Stomach (tissue), 19 donors: Measurements from ENCODE around the gene SRP19. TPM values are rescaled to one million over a fixed set of nuclear protein-coding genes. Genes with fewer than 3 reads are reported as not detected.

Source experiments
- DNase-seq, 2 donors: peaks; one replicate each; pipeline versions ENCODE4 v3.0.0 to v3.0.0-alpha.2; 2013 to 2019
- H3K27ac ChIP-seq, 5 donors: fragments of 200-600 bp in 4 of 5; sonication (generic) in 4 of 5; one replicate each; pipeline ENCODE4 v1.5.1; 2013 to 2019; ENCODE audit warnings: mild to moderate bottlenecking in 1 of 5, moderate library complexity in 1 of 5
- H3K27me3 ChIP-seq, 3 donors: fragments of 200-600 bp; sonication (generic); one replicate each; pipeline ENCODE4 v1.5.1; 2017 to 2019; ENCODE audit warnings: mixed run types in 1 of 3
- H3K36me3 ChIP-seq, 4 donors: fragments of 200-600 bp; sonication (generic); 1 replicate in 3 of 4; 2 replicates in 1 of 4; pipeline ENCODE4 v1.5.1; 2016 to 2019
- H3K4me1 ChIP-seq, 4 donors: fragments of 200-600 bp; sonication (generic); one replicate each; pipeline ENCODE4 v1.5.1; 2016 to 2019
- H3K4me3 ChIP-seq, 4 donors: fragments of 200-600 bp; sonication (generic) in 3 of 4; one replicate each; pipeline ENCODE4 v1.5.1; 2016 to 2019; ENCODE audit warnings: mild to moderate bottlenecking in 1 of 4
- H3K9me3 ChIP-seq, 4 donors: fragments of 200-600 bp; sonication (generic); one replicate each; pipeline ENCODE4 v1.5.1; 2016 to 2019
- EP300 ChIP-seq: sonication (generic); formaldehyde crosslinking; IDR thresholded peaks from one replicate; pipeline ENCODE4 v1.6.1; 2017; ENCODE audit warnings: antibody characterized with exemption
- POLR2A ChIP-seq, 4 donors: fragments of 450-650 bp; IDR thresholded peaks; one replicate each; pipeline ENCODE4 v1.6.1; 2016; ENCODE audit warnings: antibody characterized with exemption in 4 of 4, control low read depth in 2 of 4, mild to moderate bottlenecking in 1 of 4, moderate library complexity in 1 of 4
- POLR2AphosphoS5 ChIP-seq, 3 donors: sonication (generic); formaldehyde crosslinking; IDR thresholded peaks; one replicate each; pipeline ENCODE4 v1.6.1; 2016; ENCODE audit warnings: antibody characterized with exemption in 3 of 3
- WGBS, 5 donors: extraction: QIAGEN DNeasy Blood & Tissue Kit in 3 of 5; methylation state at CpG; one replicate each; pipeline versions ENCODE4 v1.1.5 to v1.1.7; 2013 to 2018; 5-methylcytosine and 5-hydroxymethylcytosine counted together
- intact Hi-C: fragments of 100-400 bp; cut with DNase I; formaldehyde crosslinking; loops from one replicate; pipeline ENCODE4 v1.15.1; 2023; ENCODE audit warnings: low total_unique reads
- long read RNA-seq, 10 donors: transcript quantifications; one replicate each; lab custom pipeline, GENCODE V29; 2026
- polyA plus RNA-seq, 3 donors: library from polyadenylated mRNA; stranded (reverse); fragments of 200-250 nt; gene quantifications; one replicate each; pipeline ENCODE4 v1.2.3, GENCODE V29; 2013
- total RNA-seq, 5 donors: library from RNA; depleted of rRNA; stranded (reverse); fragments of >200 nt; gene quantifications; one replicate each; pipeline versions ENCODE4 v1.1.0 to v1.2.3, GENCODE V29; 2014 to 2016
- TF ChIP-seq, protein P1 (sequence below), 7 experiments: fragments of 450-650 bp in 4 of 7; fragments of 200-600 bp in 3 of 7; sonication (generic) in 3 of 7; IDR thresholded peaks; one replicate each; pipeline ENCODE4 v1.5.1; 2016 to 2019; ENCODE audit warnings: antibody characterized with exemption in 7 of 7, control low read depth in 2 of 7, mild to moderate bottlenecking in 1 of 7
- donor health status: healthy with polysubstance abuse.
- donor health status: Bipolar disorder and iron deficiency.
- donor health status: healthy.

The SRP19 gene
- 10 to 100 TPM in 2 of 5 donors, 1 to 10 TPM in 3; 3.2 to 64.8 (median 6.4) TPM for total RNA-seq
- polyA plus RNA-seq: 10 to 100 TPM; 62.5 to 99.3 (median 75.8) TPM
- long read RNA-seq, donor 1, partial matches to known transcripts: 14 of 62 reads
- long read RNA-seq, donor 1, other reads (novel, unspliced or antisense): 44 of 62 reads
- long read RNA-seq, donor 2, transcript SRP19-206 (5 exons, 2,841 nt): major isoform, 10 of 12 reads
- long read RNA-seq, donor 2, partial matches to known transcripts: 0 of 12 reads
- long read RNA-seq, donor 2, other reads (novel, unspliced or antisense): 0 of 12 reads
- long read RNA-seq, donor 3, transcript SRP19-206 (5 exons, 2,841 nt): major isoform, 8 of 12 reads
- long read RNA-seq, donor 3, partial matches to known transcripts: 0 of 12 reads
- long read RNA-seq, donor 3, other reads (novel, unspliced or antisense): 0 of 12 reads
- long read RNA-seq, donor 4: 0 reads
- long read RNA-seq, donor 5, transcript SRP19-206 (5 exons, 2,841 nt): major isoform, 17 of 35 reads
- long read RNA-seq, donor 5, partial matches to known transcripts: 10 of 35 reads
- long read RNA-seq, donor 5, other reads (novel, unspliced or antisense): 0 of 35 reads
- long read RNA-seq, donor 6, transcript SRP19-206 (5 exons, 2,841 nt): major isoform, 18 of 28 reads
- long read RNA-seq, donor 6, partial matches to known transcripts: 0 of 28 reads
- long read RNA-seq, donor 6, other reads (novel, unspliced or antisense): 0 of 28 reads
- long read RNA-seq, donor 7, transcript SRP19-206 (5 exons, 2,841 nt): major isoform, 18 of 24 reads
- long read RNA-seq, donor 7, partial matches to known transcripts: 0 of 24 reads
- long read RNA-seq, donor 7, other reads (novel, unspliced or antisense): 0 of 24 reads
- long read RNA-seq, donor 8, transcript SRP19-206 (5 exons, 2,841 nt): major isoform, 14 of 117 reads
- long read RNA-seq, donor 8, partial matches to known transcripts: 23 of 117 reads
- long read RNA-seq, donor 8, other reads (novel, unspliced or antisense): 73 of 117 reads
- long read RNA-seq, donor 9, transcript SRP19-206 (5 exons, 2,841 nt): major isoform, 18 of 27 reads
- long read RNA-seq, donor 9, partial matches to known transcripts: 0 of 27 reads
- long read RNA-seq, donor 9, other reads (novel, unspliced or antisense): 0 of 27 reads
- long read RNA-seq, donor 10, transcript SRP19-206 (5 exons, 2,841 nt): major isoform, 5 of 7 reads
- long read RNA-seq, donor 10, partial matches to known transcripts: 0 of 7 reads
- long read RNA-seq, donor 10, other reads (novel, unspliced or antisense): 0 of 7 reads

DNA sequence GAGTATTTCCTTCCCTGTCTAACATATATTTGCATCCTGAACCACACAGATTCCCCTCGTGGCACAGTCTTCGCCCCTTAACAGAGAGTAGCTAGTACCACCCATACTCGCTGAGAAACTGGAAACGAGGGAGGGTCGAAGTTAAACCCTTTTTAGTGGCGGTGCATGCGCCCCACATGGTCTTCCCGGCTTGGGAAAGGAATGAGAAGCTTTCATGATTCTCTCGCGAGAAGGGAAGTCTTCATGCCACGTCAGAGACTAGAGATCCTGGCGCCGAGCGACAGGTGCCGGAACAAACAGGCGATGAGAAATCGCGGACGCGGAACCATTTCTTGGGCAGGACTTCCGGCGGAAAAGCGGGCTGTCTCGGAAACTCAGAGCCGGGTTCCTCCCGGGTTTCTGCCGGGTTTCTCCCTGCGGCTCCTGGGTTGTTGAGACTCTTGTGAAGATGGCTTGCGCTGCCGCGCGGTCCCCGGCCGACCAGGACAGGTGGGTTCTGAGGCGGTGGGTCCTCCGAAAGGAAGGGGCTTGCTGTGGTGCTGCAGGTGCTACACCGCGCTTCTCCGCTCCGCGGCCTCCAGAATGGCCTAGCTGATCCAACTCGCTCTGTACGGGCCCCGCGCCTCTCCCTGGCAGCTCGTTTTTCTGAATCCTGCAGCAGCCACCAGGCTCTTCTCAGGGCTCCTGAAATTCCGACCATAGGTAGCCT lies at the start of gene SRP19:
Gene SRP19, plus strand, starts transcription at position 359 of the 709 bp plus-strand sequence. Its CDS starts 90 bp downstream, at position 449.
- Histone ChIP-seq H3K27me3 (no peaks in the 10 kb centered on the region), H3K4me1 (peaks cover 17 to 30% (median 27%) of the 10 kb centered on the region in 4 donors), H3K27ac (peak within 1 kb of the TSS; percentile 85 to 91 (median 88)), H3K9me3 (no peaks in the 10 kb centered on the region), H3K36me3 (peaks cover 15 to 32% (median 29%) of the 10 kb centered on the region in 4 donors), H3K4me3 (peak within 1 kb of the TSS; percentile 78 to 92 (median 88))
- WGBS, 5 donors: 1 to 2% (median 1%) methylated on average over 37 to 47 of the region's 47 CpGs
- peak; percentile 96 to 99 for DNase-seq
- intact Hi-C loops: no loop called here
- TF ChIP-seq EP300 (no peak), POLR2A (IDR thresholded peaks at IDR 0.05) (peak in 2 of 4 donors; percentile 18 to 45), POLR2AphosphoS5 (IDR thresholded peaks at IDR 0.05) (peak; percentile 64 to 91 (median 66))
- TF ChIP-seq, protein P1, sequence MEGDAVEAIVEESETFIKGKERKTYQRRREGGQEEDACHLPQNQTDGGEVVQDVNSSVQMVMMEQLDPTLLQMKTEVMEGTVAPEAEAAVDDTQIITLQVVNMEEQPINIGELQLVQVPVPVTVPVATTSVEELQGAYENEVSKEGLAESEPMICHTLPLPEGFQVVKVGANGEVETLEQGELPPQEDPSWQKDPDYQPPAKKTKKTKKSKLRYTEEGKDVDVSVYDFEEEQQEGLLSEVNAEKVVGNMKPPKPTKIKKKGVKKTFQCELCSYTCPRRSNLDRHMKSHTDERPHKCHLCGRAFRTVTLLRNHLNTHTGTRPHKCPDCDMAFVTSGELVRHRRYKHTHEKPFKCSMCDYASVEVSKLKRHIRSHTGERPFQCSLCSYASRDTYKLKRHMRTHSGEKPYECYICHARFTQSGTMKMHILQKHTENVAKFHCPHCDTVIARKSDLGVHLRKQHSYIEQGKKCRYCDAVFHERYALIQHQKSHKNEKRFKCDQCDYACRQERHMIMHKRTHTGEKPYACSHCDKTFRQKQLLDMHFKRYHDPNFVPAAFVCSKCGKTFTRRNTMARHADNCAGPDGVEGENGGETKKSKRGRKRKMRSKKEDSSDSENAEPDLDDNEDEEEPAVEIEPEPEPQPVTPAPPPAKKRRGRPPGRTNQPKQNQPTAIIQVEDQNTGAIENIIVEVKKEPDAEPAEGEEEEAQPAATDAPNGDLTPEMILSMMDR (IDR thresholded peaks at IDR 0.05): no peak

DNA sequence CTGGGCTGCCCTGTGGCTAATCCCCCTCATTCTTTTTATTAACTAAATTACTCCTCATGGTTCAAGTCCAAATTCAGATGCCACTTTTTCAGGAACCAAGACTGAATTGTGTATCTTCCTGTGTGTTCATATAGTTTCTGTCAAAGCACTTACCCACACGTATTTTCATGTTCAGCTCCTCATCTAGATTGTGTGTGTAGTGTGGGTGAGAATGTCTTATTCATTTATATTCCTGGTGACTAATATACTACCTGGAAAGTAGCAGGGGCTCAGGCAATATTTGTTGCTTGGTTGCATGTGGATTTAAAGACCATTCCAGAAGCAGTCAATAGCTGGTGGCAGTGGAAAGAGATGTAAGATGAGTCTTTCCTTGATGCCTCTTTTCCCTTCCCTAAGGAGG lies 48.5 kb upstream of the SRP19 start:
- H3K36me3 ChIP-seq: peaks cover 11 to 55% (median 50%) of the 10 kb centered on the region in 4 donors
- no peaks in the 10 kb centered on the region for H3K9me3 ChIP-seq
- H3K27ac ChIP-seq: no peak overlapping the region
- H3K4me1 ChIP-seq: peaks cover 0 to 4% (median 0%) of the 10 kb centered on the region in 4 donors
- WGBS, 5 donors: 79 to 93% (median 87%) methylated on average over 1 of the region's 1 CpG
- DNase-seq: no peak
- no peak overlapping the region for H3K4me3 ChIP-seq
- no peaks in the 10 kb centered on the region for H3K27me3 ChIP-seq
- TF ChIP-seq, protein P1 (IDR thresholded peaks at IDR 0.05): no peak
- TF ChIP-seq POLR2A (IDR thresholded peaks at IDR 0.05) (no peak), POLR2AphosphoS5 (IDR thresholded peaks at IDR 0.05) (no peak), EP300 (no peak)
- intact Hi-C loops: no loop called here

DNA sequence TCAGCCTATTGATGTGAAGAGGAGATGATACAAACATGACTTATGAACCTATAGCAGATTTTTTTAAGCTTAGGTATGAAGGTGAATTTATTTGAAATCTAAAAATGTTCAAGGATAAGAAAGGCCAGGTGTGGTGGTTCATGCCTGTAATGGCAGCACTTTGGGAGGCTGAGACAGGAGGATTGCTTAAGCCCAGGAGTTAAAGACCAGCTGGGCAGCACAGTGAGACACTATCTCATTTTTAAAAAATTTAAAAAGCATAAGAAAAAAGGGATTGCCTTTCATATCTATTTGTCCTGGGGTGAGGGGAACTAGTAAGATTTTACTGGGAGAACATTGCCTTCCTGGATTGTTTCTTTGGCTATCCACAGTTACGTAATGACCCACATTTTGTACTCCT lies 40.8 kb upstream of the SRP19 start:
- H3K4me1 ChIP-seq: no peaks in the 10 kb centered on the region
- TF ChIP-seq, protein P1 (IDR thresholded peaks at IDR 0.05): no peak
- TF ChIP-seq POLR2A (IDR thresholded peaks at IDR 0.05): no peak
- TF ChIP-seq EP300: no peak
- no peak for TF ChIP-seq POLR2AphosphoS5 (IDR thresholded peaks at IDR 0.05)
- intact Hi-C loops: no loop called here
- WGBS, 5 donors: 96 to 100% (median 97%) methylated on average over 1 of the region's 1 CpG
- H3K27me3 ChIP-seq: no peaks in the 10 kb centered on the region
- no peak overlapping the region for H3K4me3 ChIP-seq
- H3K36me3 ChIP-seq: peaks cover 28 to 76% (median 67%) of the 10 kb centered on the region in 4 donors
- H3K27ac ChIP-seq: no peak overlapping the region
- DNase-seq: no peak
- H3K9me3 ChIP-seq: no peaks in the 10 kb centered on the region
